ENCODE measurements around the gene SYNE2. TPM values are rescaled to one million over a fixed set of nuclear protein-coding genes. Genes with fewer than 3 reads are reported as not detected.

Gene SYNE2
- total RNA-seq, 4 donors from 2014 or later = 136 to 323 (median 215) TPM

DNA sequence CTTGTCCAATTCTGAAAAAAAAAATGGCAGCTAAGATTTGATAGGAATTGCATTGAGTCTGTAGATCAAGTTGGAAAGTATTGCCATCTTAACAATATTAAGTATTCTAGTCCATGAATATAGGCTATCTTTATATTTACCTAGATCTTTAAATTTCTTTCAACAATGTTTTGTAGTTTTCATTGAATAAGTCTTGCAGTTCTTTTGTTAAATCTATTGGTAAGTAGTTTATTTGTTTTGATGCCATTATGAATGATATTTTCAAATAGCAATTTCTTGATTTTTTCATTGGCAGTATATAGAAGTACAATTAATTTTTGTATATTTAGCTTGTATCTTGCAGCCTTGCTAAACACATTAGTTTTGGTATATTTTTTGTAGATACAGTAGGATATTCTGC, 71.6 kb downstream of the SYNE2 start:
- no peak for TF ChIP-seq CTCF (IDR thresholded peaks at IDR 0.05; ENCODE audit: low read depth)

DNA sequence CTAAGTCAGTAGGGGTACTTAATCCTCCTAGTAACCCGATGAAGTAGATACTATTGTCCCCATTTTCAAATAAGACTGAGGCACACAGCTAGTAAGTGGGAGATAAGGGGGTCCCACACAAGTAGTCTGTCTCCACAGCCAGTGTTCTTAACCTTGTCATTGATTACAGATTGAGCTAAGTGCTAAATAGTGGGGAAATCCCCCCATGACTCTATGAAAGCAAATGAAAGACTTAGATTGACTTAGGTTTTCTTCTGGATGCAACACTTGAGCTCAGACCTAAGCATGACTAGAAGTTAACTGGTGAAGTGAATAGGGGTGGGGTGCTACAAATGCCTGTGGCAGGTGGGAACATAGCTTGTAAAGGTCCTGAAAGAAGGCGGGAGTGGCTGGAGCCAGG, 73.8 kb downstream of the SYNE2 start:
- TF ChIP-seq CTCF (IDR thresholded peaks at IDR 0.05; ENCODE audit: low read depth) = no peak

GRCh38 chr14:63928744-63929174, 76.0 kb downstream of the SYNE2 start:
- no peak for TF ChIP-seq CTCF (IDR thresholded peaks at IDR 0.05; ENCODE audit: low read depth)

DNA sequence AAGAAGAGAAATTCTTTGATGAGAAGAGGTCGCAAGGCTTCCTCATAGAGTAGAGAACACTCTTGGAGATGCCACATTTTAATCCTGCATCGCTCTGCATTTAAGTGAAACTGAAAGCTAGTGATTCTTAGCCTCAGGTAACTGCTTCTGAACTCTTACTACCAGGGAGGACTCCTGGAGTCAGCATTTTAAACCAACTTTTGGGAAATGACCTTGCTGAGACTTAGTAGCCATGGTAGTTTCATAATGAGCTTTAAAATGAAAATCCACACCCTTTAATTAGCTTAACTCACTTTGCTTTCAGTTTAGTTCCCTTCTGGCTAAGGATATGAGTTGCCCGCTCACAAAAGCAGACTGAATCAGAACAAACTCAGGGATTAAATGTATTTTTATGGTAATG, 80.3 kb downstream of the SYNE2 start:
- no peak for TF ChIP-seq CTCF (IDR thresholded peaks at IDR 0.05; ENCODE audit: low read depth)

- TF ChIP-seq CTCF (IDR thresholded peaks at IDR 0.05; ENCODE audit: low read depth) = no peak
Measured at GRCh38 chr14:63933711-63934110, 80.9 kb downstream of the SYNE2 start.

DNA sequence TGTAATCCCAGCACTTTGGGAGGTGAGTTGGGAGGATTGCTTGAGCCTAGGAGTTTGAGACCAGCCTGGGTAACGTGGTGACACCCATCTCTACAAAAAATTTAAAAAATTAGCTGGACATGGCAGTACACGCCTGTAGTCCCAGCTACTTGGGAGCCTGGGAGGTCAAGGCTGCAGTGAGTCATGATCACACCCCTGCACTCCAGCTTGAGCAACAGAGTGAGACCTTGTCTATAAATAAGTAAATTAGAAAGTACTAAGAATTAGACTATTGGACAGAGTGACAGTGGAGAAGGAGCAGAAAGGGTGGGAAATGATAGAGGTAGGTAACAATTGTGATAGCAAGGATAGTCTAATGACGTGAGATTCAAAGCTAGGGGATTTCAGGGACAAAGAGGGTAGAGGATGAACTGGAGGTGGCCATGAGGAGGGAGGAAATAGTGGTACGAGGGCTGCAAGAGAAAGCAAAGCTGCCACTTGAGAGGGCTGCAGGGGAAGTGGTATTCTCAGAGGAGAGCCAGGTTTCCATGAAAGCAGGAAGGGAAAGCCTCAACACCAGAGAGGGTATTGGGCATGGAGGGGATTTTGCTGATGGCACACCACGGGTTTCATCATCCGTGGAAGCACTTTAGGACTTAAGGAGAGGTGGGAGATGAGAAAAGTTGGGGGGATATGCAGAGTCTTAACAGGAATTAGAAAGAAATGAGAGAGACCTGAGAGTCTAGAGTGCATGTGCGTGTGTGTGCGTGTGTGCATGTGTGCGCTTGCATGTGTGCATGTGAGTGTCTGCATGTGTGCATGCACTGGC, 85.6 kb downstream of the SYNE2 start:
- no peak for TF ChIP-seq CTCF (IDR thresholded peaks at IDR 0.05; ENCODE audit: low read depth)

GRCh38 chr14:63939006-63939270, 86.1 kb downstream of the SYNE2 start:
- no peak for TF ChIP-seq CTCF (IDR thresholded peaks at IDR 0.05; ENCODE audit: low read depth)
